ENCODE results near the gene LSAMP.
"Not testable (repeated sequence)": the region's sequence is repeated elsewhere in the genome, so short reads cannot be mapped to it uniquely, and the experiment has no call there.

Gene LSAMP

DNA sequence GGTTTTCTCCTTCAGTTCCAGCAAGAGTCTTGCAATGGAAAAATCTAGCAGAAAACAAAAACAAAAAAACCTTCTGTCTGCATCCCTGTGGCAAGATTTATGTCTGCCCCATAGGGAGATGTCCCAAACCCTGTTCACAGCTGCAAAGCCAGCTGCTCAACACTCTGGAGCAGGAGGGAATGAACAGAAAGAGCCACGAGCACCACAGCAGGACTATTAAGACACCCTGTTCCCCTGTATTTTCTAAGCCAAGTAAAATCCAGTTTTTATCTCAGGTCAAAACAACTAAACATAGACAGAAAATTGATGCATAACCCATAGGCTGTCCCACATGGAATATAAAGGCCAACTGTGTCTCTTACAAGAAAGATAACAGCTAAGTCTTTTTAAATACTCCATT lies 357.9 kb downstream of the LSAMP start:
- DNase-seq: no peak

DNA sequence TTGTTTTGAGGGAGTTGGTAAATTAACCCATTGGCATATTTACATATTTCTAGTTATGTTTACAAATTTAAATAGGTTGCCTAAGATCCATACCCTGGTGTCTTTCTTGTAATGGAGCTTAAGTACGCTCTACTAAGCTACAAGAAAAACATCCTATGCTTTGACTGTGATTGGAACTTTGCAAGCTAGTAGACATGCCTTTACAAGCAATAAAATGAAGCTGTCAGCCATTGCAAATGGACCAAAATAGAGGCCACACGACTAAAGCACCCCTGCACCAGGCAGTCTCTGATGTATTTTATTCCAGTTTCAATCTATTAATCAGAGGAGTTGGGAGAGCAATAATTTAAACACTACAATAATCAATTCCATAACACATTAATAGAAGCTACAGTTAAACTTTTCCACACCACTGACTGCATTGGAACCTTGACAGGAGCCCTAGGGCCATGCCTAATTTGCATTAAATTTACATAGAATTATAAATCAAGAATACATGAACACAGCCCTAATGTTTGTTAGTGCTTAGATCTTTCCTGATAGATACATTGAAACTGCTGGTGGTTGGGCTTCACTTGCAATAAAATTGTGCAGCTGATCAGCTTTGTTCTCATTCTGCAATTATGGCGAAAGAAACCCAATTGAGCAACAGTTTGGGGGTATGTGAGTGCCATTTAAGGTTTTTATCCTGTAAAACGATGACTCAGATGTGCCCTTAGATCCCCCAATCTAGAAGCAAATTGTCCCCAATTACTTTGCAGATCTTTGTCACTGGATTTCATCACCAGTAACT lies 360.1 kb downstream of the LSAMP start:
- DNase-seq: no peak

DNA sequence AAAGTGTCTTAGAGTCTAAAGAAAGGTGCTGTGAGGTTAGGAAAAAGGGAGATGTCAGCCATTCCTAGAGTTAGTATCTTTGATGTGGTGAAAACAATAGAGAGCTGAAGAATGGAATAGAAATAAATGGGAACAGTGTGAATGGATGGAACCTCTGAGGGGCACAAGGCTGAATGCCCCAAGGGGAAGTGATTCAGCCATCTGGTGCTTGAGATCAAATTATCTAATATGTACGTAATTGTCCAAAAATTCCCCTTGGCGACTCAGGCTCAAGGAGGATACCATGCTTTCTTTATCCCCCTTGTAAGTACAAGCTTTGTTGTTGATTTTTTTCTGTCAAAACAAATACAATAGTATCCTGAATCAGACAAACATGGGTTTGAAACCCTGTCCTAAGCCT lies 361.6 kb downstream of the LSAMP start:
- DNase-seq: no peak

DNA sequence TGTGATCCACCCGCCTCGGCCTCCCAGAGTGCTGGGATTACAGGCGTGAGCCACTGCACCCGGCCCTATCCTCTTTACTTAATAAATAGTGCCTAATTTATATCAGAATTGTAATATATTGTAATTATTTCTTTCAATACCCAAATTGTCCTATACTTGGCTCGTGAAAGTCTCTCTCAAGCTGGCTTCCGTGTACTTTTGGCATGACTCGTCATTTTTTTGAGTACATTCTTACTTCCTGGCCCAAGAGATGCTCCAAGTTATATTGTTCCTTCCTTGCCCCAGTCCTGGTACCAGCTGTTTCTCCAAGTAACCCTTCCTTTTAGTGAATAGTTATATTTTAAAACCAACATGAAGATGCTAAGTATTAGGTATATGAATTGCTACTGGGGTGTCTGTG lies 366.7 kb downstream of the LSAMP start:
- no peak for DNase-seq

DNA sequence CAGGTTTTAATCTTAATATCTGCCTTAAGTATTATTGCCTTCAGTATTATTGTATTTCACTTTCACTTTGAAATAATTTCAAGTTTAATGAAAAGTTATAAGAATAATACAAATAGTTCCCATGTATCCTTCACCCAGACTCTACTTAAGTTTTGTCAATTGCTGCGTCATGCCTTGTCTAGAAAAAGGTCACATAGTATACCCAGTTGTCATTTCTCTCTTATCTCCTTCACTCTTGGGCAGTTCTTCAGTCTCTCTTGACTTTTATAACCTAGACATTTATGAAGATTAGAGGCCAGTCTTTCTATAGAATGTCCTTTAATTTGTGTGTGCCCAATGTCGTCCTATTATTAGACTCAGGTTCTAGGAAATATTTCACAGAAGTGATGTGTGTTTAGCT lies 367.7 kb downstream of the LSAMP start:
- no peak for DNase-seq

DNA sequence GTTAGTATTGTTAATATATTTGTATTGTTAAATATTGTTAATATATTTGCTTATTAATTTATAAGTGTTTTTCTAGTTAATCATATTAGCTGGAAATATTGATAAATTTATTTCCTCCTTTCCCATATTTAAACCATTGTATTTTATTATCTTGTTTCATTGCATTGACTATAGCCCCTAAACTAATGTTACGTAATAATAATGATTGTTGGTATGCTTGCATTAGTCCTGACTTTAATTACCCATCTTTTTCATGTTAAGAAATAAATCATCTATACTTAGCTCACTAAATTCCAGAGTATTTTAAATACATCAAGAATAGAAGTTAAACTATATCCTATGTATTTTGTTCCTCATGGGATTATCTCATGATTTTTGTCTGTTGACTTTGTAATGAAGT lies 368.2 kb downstream of the LSAMP start:
- DNase-seq: no peak

DNA sequence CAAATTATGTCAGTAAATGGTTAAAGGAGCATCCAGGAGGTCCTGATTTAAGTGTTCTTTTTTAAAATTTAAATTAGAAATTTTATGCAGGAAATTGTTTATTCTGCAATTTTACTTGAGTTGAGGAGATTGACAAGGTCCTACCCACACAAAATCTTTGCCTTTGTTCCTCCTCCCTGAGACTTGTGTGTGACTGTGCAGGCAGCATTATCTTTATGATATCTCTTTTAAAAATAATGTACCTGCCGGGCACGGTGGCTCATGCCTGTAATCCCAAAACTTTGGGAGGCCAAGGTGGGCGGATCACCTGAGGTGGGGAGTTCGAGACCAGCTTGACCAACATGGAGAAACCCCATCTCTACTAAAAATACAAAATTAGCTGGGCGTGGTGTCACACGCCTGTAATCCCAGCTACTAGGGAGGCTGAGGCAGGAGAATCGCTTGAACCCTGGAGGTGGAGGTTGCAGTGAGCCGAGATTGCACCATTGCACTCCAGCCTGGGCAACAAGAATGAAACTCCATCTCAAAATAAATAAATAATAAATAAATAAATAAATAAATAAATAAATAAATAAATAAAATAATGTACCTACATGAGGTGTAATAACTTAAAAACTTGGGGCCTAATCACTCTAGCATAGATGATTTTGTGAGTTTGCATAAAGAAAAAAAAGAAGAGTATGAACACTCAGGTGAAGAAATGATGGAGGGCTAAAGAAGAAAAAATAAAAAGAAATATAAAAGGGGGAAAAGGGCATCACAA lies 374.6 kb downstream of the LSAMP start:
- not testable (repeated sequence) for DNase-seq

DNA sequence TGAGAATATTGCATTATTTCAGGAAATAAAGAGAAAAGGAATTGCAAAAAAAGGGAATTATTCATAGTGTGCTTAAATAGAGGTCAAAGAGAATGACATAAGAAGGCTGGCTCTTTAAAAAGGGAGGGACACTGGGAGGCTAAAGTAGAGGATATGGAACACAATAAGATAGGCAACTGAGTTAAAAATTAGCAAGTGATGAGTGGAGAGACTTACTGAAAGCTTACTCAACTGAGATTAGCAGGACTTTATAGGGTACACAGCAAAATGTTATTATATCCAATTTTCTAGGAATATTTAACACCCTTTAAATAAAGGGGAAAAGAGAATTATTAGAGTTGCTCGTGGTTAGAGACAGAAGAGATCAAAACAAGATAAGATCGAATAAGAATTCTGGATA lies 375.2 kb downstream of the LSAMP start:
- no peak for DNase-seq

DNA sequence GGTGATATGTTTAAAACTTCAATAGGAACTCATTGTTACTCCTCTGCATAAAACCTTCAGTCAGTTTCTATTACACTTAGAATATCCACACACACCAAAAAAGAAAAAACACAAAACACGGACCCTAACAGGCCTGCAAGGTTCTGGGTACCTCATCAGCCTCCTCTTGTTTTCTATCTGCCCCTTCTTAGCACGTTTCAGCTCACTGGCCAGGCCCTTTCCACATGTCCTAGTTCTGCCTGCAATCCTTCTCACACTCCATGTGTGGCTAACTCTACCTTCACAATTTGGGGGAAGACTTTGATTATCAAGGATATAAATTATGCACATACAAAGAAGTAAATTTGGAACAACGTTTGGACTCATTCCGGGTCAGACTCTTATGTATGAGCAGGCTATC lies 376.3 kb downstream of the LSAMP start:
- DNase-seq: no peak

DNA sequence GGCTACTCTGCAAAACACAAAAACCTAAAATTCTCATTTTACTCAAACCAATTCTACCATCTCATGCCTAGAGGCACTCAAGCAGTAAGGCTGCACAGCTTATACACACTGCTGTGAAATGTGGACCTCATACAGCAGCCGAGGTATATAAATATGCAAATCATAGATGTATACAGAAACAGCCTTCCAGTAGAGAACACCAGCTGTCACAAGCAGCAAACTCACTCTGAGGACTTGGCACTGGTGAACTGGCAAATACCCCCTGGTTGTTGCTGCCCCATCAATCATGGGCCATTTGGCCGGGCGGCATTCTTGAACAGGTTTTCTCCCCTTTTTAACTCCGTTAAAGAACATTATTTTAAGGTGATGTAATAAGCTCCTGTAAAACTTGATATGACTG lies 378.0 kb downstream of the LSAMP start:
- DNase-seq: no peak

DNA sequence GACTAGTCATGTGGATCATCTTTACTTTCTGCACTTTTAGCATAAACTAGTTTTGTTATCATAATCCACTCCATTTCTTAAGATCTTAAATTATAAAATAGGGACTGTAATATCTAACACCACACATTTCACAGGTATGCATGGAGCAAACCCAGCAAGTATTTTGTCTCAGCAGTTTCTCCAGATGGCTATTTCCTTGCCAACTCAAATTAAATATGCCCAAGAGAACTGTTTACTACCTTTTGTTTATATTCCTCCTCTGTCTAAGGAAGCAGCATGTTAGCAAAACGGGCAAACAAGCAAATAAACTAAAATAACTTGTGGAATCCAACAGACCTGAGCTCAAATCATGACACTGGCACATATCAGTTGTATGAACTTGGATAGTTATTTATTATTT lies 379.8 kb downstream of the LSAMP start:
- no peak for DNase-seq

DNA sequence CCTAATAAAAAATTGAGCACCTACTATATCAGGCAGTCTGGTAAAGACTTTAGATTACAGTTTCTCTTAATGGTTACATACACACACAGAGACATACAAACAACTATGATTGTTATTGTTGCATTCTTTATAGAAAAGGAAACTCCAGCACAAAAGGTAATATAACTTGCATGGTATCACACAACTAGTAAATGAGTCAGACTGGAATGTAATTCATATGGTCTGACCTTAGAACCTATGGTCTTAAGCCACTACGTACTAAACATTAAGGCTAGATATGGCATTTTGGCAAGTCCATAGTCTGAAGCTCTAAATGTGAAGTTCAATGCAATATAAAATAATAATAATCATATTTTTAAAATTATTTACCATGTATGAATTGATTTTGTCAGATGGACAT lies 380.6 kb downstream of the LSAMP start:
- no peak for DNase-seq

DNA sequence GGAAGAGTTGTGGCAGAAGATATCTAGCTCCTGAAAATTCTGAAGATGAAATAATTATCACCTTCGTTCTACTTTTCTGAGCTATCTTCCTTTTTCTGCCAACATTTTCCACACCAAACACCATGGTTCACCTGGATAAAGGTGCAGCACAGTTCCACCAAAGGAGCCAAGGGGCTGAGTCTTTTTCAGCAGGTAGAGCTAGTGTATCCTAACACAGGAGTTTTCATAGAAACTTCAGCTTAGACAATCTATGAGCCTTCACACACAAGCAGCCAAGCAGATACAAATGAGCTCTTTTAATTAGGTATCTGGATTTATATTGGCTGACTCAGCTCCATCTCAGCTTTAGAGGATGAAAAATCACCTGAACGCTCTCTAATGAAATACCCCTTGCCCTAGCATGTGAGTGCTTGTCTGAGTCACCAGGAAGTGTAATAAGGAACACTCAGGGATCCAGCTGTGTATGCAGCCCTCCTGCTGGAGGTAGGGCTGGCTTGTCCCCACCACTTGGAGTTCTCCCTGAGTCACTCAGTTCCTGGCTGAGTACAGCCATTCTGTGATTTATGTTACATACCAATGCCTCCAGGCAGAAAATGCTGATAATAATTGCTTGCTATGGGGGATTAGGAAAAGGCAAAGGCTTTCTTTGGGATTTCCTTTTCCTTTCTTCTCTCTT lies 385.7 kb downstream of the LSAMP start:
- no peak for DNase-seq

DNA sequence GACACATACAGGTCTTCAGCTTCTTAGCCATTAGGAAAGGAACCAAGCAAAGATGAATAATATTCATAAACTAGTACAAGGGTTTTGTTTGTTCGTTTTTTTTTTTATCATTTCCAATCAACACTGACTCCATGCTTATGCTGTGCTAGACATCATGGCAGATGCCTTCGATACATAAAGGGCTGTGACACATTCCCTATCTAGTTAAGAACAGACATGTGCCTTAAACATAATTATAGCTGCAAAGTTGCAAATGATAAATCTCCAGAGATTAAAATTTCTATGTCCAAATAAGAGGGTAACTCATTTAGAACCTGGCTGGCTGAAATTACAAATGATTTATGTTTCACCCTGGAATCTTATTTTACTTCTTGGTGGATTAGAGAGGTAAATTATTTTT lies 386.4 kb downstream of the LSAMP start:
- no peak for DNase-seq

DNA sequence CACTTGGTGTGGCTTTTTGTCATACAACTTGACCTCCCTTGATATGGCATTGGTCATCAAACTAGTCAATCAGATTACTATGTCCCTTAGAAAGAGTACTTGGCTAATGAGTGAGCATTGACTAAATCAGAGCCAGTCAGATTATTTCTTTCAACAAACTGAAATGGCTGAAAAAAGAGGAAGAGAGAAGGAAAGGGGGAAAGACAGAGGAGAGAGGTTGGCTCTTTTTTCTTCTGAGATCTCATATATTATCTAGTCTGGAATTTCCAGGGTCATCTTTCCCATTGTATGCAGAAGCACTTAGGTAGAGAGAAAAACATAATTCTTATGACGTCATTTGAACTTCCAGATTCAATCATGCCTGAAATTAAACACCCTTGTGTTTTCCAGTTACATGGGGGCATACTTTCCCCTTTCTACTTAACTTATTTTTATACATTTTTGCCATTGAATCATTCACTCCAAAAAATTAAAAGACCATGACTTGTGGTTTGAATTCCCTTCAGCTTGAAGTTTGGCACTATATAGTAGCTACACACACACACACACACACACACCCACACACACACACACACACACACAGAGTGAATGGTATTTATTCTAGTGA lies 387.8 kb downstream of the LSAMP start:
- DNase-seq: no peak

DNA sequence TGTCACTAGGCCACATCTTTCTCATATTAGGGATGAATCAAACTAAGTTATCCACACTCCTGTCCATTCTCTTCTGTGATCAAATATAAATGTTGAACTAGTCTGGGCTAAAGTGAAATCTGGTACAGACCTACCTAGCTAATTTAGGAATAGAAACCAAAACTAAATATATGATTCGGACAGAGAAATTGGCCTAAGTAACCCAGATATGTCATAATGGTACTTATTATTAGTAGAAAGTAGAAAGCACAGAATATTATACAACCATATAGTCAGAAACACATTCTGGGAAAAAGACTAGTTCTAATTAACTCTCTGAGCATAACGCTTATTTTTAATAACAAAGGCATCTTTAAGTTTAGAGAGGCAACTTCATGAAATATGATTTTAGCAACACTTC lies 389.0 kb downstream of the LSAMP start:
- no peak for DNase-seq

DNA sequence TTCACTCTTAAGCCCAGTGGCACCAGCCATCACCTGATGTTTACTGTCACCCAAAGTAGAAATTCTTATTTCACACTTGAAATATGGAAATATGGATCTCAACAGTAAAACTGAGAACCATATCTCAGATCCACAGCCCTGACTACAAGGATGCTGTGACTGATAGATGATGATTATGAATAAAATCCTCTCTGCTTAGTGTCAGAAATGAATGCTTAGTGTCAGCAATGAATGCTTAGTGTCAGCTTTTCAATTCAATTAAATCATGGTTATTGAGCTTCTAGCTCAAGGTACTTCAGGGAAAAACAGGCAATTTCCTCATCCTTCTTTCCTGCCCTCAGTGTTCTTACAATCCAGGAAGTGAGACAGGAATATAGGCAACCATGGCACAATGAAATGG lies 392.3 kb downstream of the LSAMP start:
- DNase-seq: no peak

DNA sequence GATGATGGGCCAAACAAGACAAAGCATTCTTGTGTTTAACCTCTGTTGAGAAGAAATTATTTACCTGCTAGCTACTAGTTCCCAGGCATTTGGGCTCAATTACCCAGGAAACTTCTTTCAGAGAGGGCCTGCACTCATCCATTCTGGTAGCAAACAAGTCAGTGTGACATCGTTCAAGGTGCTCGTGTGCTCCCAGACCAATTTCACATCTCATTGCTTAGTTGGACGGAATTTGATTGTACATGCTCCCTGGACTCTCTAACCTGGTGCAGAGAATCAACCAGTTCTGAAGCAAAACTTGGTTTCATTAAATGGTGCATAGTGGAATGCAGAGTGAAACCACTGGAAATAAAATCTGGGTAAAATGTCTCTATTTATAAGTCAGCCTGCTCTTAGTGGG lies 392.7 kb downstream of the LSAMP start:
- no peak for DNase-seq

DNA sequence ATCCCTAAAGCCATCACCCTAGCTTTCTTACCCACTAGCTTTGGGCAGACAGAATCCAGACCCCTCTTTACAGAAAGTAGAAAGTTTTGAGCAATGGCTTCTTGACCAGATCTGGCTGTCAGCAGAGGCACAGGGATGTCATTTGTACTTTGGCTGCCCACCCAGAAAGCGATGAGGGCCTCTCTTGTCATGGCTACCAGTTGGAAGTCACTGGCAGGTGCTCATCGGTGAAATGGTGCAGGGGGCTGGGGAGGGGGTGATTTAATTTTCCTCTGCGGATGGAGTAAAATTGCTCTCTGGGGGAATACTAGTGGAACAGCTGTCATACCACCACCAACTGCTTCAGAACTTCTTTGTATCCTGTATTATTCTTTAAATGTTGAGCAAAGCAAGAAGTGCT lies 393.7 kb downstream of the LSAMP start:
- no peak for DNase-seq

DNA sequence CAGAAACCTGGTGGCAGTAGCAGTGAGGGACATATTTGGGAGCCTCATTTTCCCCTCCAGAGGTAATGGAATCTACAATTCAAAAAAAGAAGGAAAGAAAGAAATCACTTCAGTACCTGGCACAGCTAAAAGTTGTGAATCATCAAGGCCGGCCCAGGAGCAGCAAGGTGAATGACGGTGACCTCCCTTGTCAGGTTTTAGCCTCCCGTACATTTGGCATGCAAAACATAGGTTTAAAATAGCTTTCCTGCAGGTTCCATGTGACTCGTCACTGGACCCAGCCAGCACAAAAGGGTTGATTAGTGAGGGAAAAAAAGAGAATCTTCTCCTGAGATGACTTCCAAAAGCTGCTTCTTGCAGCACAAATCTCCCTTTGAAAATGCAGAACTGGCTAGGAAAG lies 394.2 kb downstream of the LSAMP start:
- DNase-seq: no peak

DNA sequence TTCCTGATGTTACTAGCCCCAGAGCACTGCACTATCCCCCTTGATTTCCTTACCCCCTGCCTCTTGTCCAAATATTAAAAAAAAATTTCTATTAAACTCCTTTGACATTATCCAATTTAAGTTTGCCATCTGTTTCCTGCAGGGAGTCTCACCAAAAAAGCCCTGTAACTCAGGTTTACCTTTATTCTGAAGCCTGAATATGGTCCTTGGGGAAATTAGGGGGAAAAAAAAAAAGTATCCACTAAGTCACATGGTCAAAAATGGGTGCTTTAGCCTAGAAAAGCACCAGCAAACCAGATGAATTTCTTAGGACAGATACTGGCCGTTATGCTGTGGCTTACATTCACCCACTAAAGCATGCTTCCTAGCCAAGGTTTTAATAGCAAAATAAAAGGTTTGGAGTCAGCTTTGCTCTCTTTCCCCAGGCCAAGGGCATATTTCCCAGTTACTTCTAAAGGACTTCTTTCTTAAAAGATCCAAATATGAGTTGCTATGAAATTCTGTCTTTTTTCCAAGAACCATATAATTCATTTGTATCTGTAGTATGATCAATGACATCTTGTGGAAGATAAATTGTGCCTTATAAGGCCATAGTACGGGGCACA lies 394.9 kb downstream of the LSAMP start:
- no peak for DNase-seq

DNA sequence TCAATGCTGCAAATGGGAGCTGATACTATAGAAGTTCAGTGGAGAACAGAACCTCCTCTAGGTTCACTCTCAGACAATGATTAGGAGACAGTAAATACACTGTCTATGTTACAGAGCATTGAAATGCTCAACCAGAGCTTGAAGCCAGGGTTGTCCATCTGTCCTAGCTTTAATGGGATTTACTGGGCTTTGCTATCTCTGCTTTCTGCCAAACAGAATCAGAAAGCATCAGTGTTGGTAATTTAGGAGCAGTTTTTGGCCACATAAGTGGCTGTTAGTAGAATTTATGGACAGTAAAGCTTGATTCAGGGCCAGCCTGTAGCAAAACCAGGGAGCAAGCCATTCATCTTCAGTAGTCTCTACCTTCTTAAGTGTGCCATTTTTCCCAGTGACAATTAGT lies 396.3 kb downstream of the LSAMP start:
- no peak for DNase-seq

DNA sequence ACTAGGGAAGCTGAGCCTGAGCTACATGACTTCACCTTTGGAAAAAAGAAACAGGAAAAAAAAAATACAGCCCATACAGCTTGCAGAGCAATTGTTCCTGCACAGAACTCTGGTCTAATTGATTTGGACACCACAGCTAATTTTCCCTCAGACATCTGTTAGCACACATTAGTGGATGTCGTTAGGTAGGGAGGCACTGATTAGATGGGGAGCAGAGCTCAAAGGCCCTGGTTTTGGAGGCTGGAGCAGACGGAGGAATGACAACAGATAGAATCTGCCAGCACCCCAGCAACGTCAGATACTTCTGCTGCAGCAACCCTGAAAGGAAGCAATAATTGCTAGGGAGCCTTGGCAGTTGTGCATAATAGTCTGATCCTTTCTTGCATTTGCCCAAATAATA lies 398.9 kb downstream of the LSAMP start:
- no peak for DNase-seq

All from NCI-H510A (cell line).